ENCODE measurements around the gene SYT13.

Gene SYT13

GRCh38 chr11:45218705-45219104 lies 67.4 kb downstream of the SYT13 start:
- DNase-seq (ENCODE audit: low spot score) = no peak

- no peak for DNase-seq (ENCODE audit: low spot score)
Observed at GRCh38 chr11:45217991-45218390, 68.2 kb downstream of the SYT13 start.

- no peak for DNase-seq (ENCODE audit: low spot score)
Observed at GRCh38 chr11:45216901-45217300, 69.2 kb downstream of the SYT13 start.

- no peak for DNase-seq (ENCODE audit: low spot score)
Observed at GRCh38 chr11:45216031-45216430, 70.1 kb downstream of the SYT13 start.

DNA sequence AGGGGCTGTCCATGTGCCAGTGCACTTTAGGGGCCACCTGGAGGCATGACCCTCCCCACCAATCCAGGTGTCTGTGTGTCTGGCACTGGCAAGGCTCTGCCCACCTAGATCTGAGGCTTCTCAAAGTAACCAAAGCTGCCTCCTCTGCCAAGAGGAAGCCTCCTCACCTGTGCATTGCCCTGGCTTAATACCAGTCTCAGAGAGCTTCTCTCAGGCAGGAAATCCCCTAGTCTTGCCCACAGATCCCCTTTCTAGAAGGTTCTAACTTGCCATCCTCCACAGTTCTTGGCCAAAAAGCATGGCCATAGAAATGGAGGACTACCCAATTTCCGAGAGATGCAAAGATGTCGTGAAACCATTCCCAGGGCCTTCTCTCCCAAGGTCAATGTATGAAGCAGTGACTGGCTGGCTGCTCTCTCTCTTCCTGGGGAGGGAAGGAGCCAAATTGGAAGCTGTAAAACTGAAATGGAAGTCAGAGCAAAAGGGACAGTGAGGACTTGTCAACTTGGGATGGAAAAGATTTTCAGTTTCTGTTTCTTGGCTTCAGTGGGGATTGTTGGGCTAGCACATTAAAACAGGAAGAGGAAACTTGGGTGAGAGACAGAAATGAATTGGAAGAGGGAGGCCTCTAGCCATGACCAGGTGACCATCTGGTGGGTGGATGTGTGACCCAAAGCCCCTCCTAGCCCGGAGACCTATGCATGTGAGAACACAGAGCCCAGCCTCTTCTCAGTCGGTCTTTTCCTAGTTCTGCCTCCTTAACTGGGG lies 70.9 kb downstream of the SYT13 start:
- DNase-seq (ENCODE audit: low spot score) = no peak

GRCh38 chr11:45213717-45214116 lies 72.4 kb downstream of the SYT13 start:
- DNase-seq (ENCODE audit: low spot score) = no peak

- DNase-seq (ENCODE audit: low spot score) = no peak
Observed at GRCh38 chr11:45213316-45213665, 72.8 kb downstream of the SYT13 start.

DNA sequence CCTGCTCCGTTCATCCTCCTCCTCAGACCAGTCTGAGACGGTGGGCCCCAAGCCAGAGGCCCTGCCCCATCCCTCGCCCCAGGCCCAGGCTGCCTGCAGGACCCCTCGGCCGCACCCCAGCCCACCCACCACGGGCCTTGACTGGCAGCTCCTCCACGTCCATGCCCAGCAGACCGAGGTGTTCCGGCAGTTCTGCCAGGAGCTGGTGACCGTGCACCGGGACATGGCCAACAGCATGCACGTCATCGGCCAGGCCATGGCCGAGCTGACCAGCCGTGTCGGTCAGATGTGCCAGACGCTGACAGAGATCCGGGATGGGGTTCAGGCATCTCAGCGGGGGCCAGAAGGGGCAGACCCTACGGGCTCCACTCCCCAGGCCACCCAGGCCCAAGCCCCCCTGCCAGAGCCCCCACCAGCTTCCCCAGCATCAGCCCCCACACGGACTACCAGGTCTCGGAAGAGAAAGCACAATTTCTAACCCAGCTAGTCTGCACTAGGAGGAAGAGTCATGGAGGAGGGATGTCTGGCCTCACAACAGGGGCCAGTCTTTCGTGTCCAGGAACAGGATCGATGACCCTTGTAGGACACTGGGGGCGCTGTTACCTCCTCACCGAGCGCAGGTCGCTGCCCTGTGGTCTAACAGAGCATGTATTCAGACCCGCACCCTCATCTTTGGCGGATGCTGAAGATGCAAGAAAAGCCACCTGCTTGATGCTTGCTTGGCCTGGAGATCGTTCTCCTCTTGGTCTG lies 73.4 kb downstream of the SYT13 start:
- DNase-seq (ENCODE audit: low spot score) = no peak

DNA sequence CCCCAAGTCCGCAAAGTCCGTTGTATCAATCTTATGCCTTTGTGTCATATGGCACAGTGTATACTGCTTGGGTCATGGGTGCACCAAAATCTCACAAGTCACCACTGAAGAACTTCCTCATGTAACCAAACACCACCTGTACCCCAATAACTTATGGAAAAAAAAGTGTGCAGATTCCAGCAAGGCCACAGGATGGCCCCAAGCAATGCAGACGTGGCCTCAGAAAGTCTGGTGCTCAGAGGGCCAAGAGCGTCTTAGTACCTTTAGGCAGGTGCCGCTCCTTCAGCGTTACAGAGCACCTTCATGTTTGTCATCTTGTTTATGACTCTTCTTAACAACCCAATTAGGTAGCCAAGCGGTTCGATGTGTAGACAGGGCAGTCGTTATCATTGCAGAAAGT lies 74.4 kb downstream of the SYT13 start:
- no peak for DNase-seq (ENCODE audit: low spot score)

DNA sequence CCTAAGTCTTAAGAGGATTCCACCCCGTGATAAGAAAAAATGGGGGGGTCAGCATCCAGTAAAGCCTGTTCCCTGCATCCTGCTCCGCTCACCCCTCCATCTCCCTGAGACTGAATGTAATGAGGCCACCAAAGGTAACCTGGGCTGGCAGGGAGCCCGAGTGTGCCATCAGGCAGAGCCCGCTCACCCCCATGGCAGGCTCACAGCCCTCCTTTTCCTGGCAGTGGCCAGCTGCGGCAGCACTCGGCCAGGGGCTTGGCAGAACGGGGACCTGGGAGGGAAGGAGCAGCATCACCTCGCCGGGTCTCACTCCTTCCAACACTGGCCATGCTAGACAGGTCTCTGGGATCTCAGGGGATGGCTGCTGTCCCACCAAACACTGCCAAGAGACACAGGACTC lies 75.3 kb downstream of the SYT13 start:
- no peak for DNase-seq (ENCODE audit: low spot score)

DNA sequence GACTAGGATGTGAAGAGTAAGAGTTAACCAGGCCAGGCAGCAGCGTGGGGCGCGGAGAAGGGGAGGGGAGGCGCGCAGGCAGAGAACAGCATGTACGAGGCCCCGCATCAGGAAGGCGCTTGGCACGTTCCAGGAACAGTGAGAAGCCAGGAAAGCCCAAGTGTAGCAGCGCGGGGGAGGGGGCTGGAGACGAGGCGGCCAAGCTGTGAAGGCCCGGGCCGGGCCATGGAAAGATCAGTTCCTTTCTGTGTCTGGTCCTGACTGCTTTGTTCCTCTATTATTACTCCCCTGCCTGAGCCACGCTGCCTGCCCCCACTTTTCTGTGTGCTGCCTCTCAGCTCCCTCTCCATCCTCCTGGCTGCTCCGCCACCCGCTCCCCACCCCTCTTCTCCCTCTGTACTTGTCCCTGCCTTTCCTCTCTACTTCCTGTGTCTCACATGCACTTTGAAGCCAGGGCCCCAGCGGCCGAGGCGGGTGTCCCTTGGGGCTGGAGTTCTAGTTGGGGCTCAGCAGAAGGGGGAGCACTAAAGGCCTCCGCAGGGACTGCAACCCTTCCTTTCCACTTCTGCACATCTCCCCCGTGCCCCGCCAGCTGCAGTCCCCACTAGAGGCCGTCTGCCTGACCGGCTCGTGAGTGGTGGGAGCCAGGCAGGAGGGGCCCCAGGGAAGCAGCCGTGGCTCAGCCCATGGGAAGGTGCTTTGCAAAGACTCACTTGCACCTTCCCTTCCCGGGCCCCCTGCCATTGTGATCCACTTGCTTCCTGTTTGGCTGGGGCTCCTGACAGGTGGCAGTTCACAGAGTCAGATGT lies 76.0 kb downstream of the SYT13 start:
- DNase-seq (ENCODE audit: low spot score) = peak; percentile 8

DNA sequence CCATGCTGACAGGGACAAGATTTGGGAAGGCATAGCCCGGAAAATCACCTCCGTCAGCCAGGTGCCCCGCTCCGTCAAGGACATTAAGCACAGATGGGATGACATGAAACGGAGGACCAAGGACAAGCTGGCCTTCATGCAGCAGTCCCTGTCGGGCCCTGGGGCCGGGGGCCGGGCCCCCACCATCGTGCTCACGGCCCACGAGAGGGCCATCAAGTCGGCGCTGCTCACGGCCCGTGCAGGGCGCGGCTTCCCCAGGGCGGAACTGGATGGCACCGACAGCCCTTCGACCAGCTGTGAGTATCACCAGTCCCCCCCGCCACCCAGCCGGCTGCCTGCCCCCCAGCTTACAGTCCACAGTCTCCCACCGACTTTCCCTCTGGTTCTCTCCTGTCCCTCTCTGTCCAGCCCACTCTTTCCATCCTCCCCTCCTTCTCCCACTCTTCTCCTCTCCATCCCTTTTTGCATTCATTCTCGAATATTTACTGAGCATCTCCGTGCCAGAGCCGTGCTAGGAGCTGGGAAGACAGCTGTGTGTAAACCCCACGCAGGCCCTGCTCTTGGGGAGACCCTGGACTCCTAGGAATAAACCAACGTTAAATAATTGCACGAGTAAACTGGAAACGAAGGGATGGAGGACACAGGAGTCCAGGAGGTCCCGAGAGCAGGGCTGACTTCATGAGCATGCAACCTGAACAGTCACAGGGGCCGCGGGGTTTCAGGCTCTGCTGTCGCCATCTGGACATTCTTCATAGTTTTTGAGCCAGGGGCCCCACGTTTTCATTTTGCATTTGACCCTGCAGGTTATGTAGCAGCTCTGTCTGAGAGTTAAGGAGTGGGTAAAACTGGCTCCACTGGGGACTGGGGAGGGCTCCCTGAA lies 76.9 kb downstream of the SYT13 start:
- no peak for DNase-seq (ENCODE audit: low spot score)

DNA sequence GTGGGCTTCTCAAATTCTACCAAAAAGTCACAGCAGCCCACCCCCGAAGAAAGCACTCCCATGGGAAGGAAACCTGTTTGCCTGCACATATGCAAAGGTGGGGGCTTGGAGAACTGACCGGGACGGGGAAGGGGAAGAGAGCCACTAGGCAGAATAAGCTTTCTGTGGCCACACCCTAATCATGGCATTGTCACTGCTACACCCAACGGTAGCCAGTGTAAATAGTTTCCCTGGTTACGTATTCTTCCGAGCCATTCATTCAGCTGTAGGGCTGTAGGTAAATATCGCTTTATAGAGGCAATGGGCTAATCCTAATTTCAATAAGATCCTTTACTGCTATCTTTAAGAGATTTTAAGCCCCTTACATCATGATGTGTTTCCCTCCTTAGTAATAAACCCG lies 78.0 kb downstream of the SYT13 start:
- no peak for DNase-seq (ENCODE audit: low spot score)

- no peak for DNase-seq (ENCODE audit: low spot score)
Observed at GRCh38 chr11:45205978-45206377, 80.2 kb downstream of the SYT13 start.

DNA sequence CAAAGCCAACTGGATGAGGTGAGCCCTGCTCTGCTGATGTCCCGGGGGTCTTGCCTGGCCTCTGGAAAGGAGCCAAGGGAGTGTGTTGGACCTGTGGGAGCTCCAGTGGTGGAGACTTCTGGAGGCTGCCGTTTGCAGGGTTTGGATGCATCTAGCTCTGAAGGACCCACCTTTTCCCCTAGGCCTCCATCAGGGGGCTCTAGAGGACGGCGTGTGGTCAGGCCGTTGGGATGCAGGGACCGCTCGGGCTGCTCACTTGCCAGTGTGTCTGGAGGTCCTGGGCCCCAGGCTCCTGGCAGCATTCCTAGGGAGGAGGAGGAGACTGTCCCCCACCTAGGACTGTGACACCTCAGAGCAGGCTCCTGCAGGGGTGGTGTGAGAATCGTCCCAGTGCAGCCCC lies 81.4 kb downstream of the SYT13 start:
- no peak for DNase-seq (ENCODE audit: low spot score)

GRCh38 chr11:45193695-45194094 lies 92.4 kb downstream of the SYT13 start:
- DNase-seq (ENCODE audit: low spot score) = no peak
